Motor neuron (in vitro differentiated cells): Measurements from ENCODE around the gene GRIN2A. TPM values are rescaled to one million over a fixed set of nuclear protein-coding genes. Genes with fewer than 3 reads are reported as not detected.

Source experiments
- ATAC-seq, 8 experiments: fragments of 200-7000 bp; cut with Tn5 transposase; replicated peaks in 6 of 8; 2 replicates each; pipeline ENCODE4 v1.8.0; 2021; ENCODE audit warnings: mild to moderate bottlenecking in 8 of 8, moderate library complexity in 8 of 8
- H3K27ac ChIP-seq, 2 donors: fragments of 250-450 bp; sonication (Bioruptor Pico); 2 replicates each; pipeline ENCODE4 v1.9.0; 2021; ENCODE audit warnings: antibody characterized with exemption in 2 of 2, mild to moderate bottlenecking in 2 of 2, moderate library complexity in 1 of 2
- H3K4me1 ChIP-seq, 2 donors: fragments of 250-450 bp; sonication (Bioruptor Pico); replicated peaks in 1 of 2; 2 replicates each; pipeline ENCODE4 v1.6.1; 2021; ENCODE audit warnings: antibody characterized with exemption in 2 of 2, mild to moderate bottlenecking in 2 of 2, moderate library complexity in 1 of 2
- H3K4me3 ChIP-seq, 5 donors: fragments of 250-450 bp; sonication (Bioruptor Pico); 2 replicates each; pipeline ENCODE4 v1.9.0; 2021; ENCODE audit warnings: antibody characterized with exemption in 5 of 5, mild to moderate bottlenecking in 5 of 5, moderate library complexity in 4 of 5
- WGBS, 10 experiments: fragments of 450-650 bp; shearing (Covaris generic); methylation state at CpG; one replicate each; pipeline ENCODE4 v1.0.0; 2022; 5-methylcytosine and 5-hydroxymethylcytosine counted together
- in situ Hi-C, 9 experiments: fragments of 400-800 bp; cut with MboI; loops; one replicate each; pipeline ENCODE4 v1.15.0; 2021; ENCODE audit warnings: low sequenced_read_pairs in 9 of 9, low pct_unique_long_range_greater_than_20kb in 2 of 9; ENCODE audit not compliant: unreplicated experiment in 9 of 9
- total RNA-seq, 8 experiments: library from RNA; unstranded; fragments of 300-600 nt; gene quantifications; 2 replicates each; pipeline versions ENCODE4 v1.2.3 to v1.2.4, GENCODE V29; 2022

The GRIN2A gene
- total RNA-seq, 8 experiments from 2014 or later, result 0.14 to 21.2 (median 2.9) TPM

GRCh38 chr16:10153985-10154384, 28.2 kb downstream of the GRIN2A start:
- Histone ChIP-seq H3K4me1 (no peaks in the 10 kb centered on the region), H3K4me3 (no peak overlapping the region), H3K27ac (no peak overlapping the region)
- ATAC-seq, result peak in 4 of 8 experiments; percentile 28 to 62 (median 52)
- 20 to 94% (median 87%) methylated on average over 1 to 7 of the region's 8 CpGs; no CpG with 5 or more reads in 4 of the 10 experiments for WGBS, 10 experiments
- in situ Hi-C loops, result loop anchor here in 1 of 9 experiments (25.0 kb wide), 1 partner anchor 992 kb away; no protein-coding TSS in a partner anchor

- in situ Hi-C loops, result loop anchor here in 1 of 9 experiments (25.0 kb wide), 1 partner anchor 989 kb away; no protein-coding TSS in a partner anchor
- Histone ChIP-seq H3K27ac (no peak overlapping the region), H3K4me1 (no peaks in the 10 kb centered on the region), H3K4me3 (no peak overlapping the region)
- no peak for ATAC-seq
- 3 to 100% (median 83%) methylated on average over 1 to 5 of the region's 6 CpGs for WGBS, 10 experiments
Measured at GRCh38 chr16:10151718-10152117, 30.5 kb downstream of the GRIN2A start.

- H3K4me1 ChIP-seq, result no peaks in the 10 kb centered on the region
- no peak overlapping the region for H3K27ac ChIP-seq
- in situ Hi-C loops, result loop anchor here in 1 of 9 experiments (25.0 kb wide), 1 partner anchor 989 kb away; no protein-coding TSS in a partner anchor
- ATAC-seq, result peak in 1 of 8 experiments; percentile 47
- H3K4me3 ChIP-seq, result no peak overlapping the region
- 60 to 88% (median 72%) methylated on average over 1 to 4 of the region's 4 CpGs; no CpG with 5 or more reads in 2 of the 10 experiments for WGBS, 10 experiments
Measured at GRCh38 chr16:10150906-10151305, 31.3 kb downstream of the GRIN2A start.

- in situ Hi-C loops, result no loop called here
- ATAC-seq, result no peak
- Histone ChIP-seq H3K27ac (no peak overlapping the region), H3K4me3 (no peak overlapping the region), H3K4me1 (peaks cover 4 to 11% of the 10 kb centered on the region in 2 donors)
- 13 to 100% (median 76%) methylated on average over 1 to 4 of the region's 4 CpGs; no CpG with 5 or more reads in 2 of the 10 experiments for WGBS, 10 experiments
Measured at GRCh38 chr16:10145542-10146035, 36.6 kb downstream of the GRIN2A start.

GRCh38 chr16:10141671-10142070, 40.6 kb downstream of the GRIN2A start:
- in situ Hi-C loops, result no loop called here
- Histone ChIP-seq H3K4me3 (no peak overlapping the region), H3K4me1 (peaks cover 4 to 11% of the 10 kb centered on the region in 2 donors), H3K27ac (no peak overlapping the region)
- ATAC-seq, result peak in 5 of 8 experiments; percentile 50 to 91 (median 89)

- Histone ChIP-seq H3K4me3 (no peak overlapping the region), H3K27ac (no peak overlapping the region), H3K4me1 (peaks cover 4 to 11% of the 10 kb centered on the region in 2 donors)
- WGBS, 10 experiments, result 0 to 100% (median 20%) methylated on average over 1 to 5 of the region's 5 CpGs; no CpG with 5 or more reads in 3 of the 10 experiments
- in situ Hi-C loops, result no loop called here
- no peak for ATAC-seq
Measured at GRCh38 chr16:10138881-10139280, 43.3 kb downstream of the GRIN2A start.

- no peak for ATAC-seq
- WGBS, 10 experiments, result 33 to 98% (median 87%) methylated on average over 1 to 5 of the region's 5 CpGs; no CpG with 5 or more reads in 2 of the 10 experiments
- Histone ChIP-seq H3K4me3 (no peak overlapping the region), H3K4me1 (peaks cover 4 to 11% of the 10 kb centered on the region in 2 donors), H3K27ac (no peak overlapping the region)
- in situ Hi-C loops, result no loop called here
Measured at GRCh38 chr16:10137341-10137740, 44.9 kb downstream of the GRIN2A start.

GRCh38 chr16:10136916-10137315, 45.3 kb downstream of the GRIN2A start:
- Histone ChIP-seq H3K27ac (no peak overlapping the region), H3K4me3 (no peak overlapping the region), H3K4me1 (peaks cover 4 to 8% of the 10 kb centered on the region in 2 donors)
- ATAC-seq, result no peak
- in situ Hi-C loops, result no loop called here
- 0 to 63% (median 36%) methylated on average over 1 to 2 of the region's 3 CpGs; no CpG with 5 or more reads in 2 of the 10 experiments for WGBS, 10 experiments

GRCh38 chr16:10130538-10130937, 51.7 kb downstream of the GRIN2A start:
- H3K4me1 ChIP-seq, result no peaks in the 10 kb centered on the region
- 0 to 100% (median 40%) methylated on average over 1 to 2 of the region's 3 CpGs; no CpG with 5 or more reads in 6 of the 10 experiments for WGBS, 10 experiments
- no peak overlapping the region for H3K4me3 ChIP-seq
- ATAC-seq, result no peak
- H3K27ac ChIP-seq, result no peak overlapping the region
- in situ Hi-C loops, result no loop called here

- Histone ChIP-seq H3K27ac (no peak overlapping the region), H3K4me1 (no peaks in the 10 kb centered on the region), H3K4me3 (no peak overlapping the region)
- in situ Hi-C loops, result no loop called here
- ATAC-seq, result peak in 1 of 8 experiments; percentile 36
- WGBS, 10 experiments, result 18 to 93% (median 56%) methylated on average over 2 to 9 of the region's 9 CpGs
Measured at GRCh38 chr16:10128397-10129258, 53.6 kb downstream of the GRIN2A start.

GRCh38 chr16:10126686-10127085, 55.5 kb downstream of the GRIN2A start:
- ATAC-seq, result peak in 5 of 8 experiments; percentile 72 to 93 (median 76)
- H3K4me1 ChIP-seq, result peaks cover 3 to 11% of the 10 kb centered on the region in 2 donors
- H3K27ac ChIP-seq, result no peak overlapping the region
- 0 to 85% (median 42%) methylated on average over 2 to 3 of the region's 3 CpGs; no CpG with 5 or more reads in 1 of the 10 experiments for WGBS, 10 experiments
- H3K4me3 ChIP-seq, result no peak overlapping the region
- in situ Hi-C loops, result no loop called here

GRCh38 chr16:10123141-10123540, 59.1 kb downstream of the GRIN2A start:
- peaks cover 9 to 11% of the 10 kb centered on the region in 2 donors for H3K4me1 ChIP-seq
- H3K4me3 ChIP-seq, result no peak overlapping the region
- ATAC-seq, result no peak
- in situ Hi-C loops, result no loop called here
- 0 to 88% (median 80%) methylated on average over 1 to 5 of the region's 5 CpGs; no CpG with 5 or more reads in 1 of the 10 experiments for WGBS, 10 experiments
- H3K27ac ChIP-seq, result no peak overlapping the region

GRCh38 chr16:10122546-10122945, 59.7 kb downstream of the GRIN2A start:
- peaks cover 9 to 11% of the 10 kb centered on the region in 2 donors for H3K4me1 ChIP-seq

More at GRCh38 chr16:10122546-10122945, 59.7 kb downstream of the GRIN2A start:
- H3K4me3 ChIP-seq, result no peak overlapping the region
- 0 to 82% (median 54%) methylated on average over 2 to 6 of the region's 6 CpGs; no CpG with 5 or more reads in 1 of the 10 experiments for WGBS, 10 experiments
- no peak overlapping the region for H3K27ac ChIP-seq
- in situ Hi-C loops, result no loop called here
- no peak for ATAC-seq
